Mesendoderm (in vitro differentiated cells): ENCODE results near the gene SCN9A.

Experiments used
- DNase-seq: peaks from one replicate; pipeline ENCODE4 v3.0.0; 2013
- H2AK5ac ChIP-seq: 2 replicates; pipeline ENCODE4 v1.6.1; 2013; ENCODE audit warnings: low read length, inconsistent platforms
- H2BK120ac ChIP-seq: 2 replicates; pipeline ENCODE4 v1.6.1; 2013; ENCODE audit warnings: low read depth, mild to moderate bottlenecking, low read length, moderate library complexity, mixed read lengths
- H2BK15ac ChIP-seq: replicated peaks from 2 replicates; pipeline ENCODE4 v1.6.1; 2013; ENCODE audit warnings: low read depth, mild to moderate bottlenecking, moderate library complexity
- H2BK5ac ChIP-seq: 2 replicates; pipeline ENCODE4 v1.6.1; 2013; ENCODE audit warnings: low read length, inconsistent platforms
- H3K18ac ChIP-seq: 2 replicates; pipeline ENCODE4 v1.6.1; 2013; ENCODE audit warnings: mild to moderate bottlenecking, low read length, mixed read lengths
- H3K23ac ChIP-seq: one replicate; pipeline ENCODE4 v1.6.1; 2013; ENCODE audit warnings: low read length
- H3K27ac ChIP-seq: 2 replicates; pipeline ENCODE4 v1.5.1; 2013; ENCODE audit warnings: low read depth, mild to moderate bottlenecking, inconsistent platforms, low read length, moderate library complexity
- H3K27me3 ChIP-seq: 2 replicates; pipeline ENCODE4 v1.6.1; 2013; ENCODE audit warnings: low read length, control low read depth, mild to moderate bottlenecking, inconsistent platforms; ENCODE audit not compliant: insufficient read depth, poor library complexity
- H3K36me3 ChIP-seq: 2 replicates; pipeline ENCODE4 v1.6.1; 2013; ENCODE audit warnings: low read length, inconsistent platforms; ENCODE audit not compliant: control insufficient read depth, insufficient read depth
- H3K4ac ChIP-seq: one replicate; pipeline ENCODE4 v1.6.1; 2013; ENCODE audit warnings: low read depth, mild to moderate bottlenecking, low read length, moderate library complexity
- H3K4me1 ChIP-seq: 2 replicates; pipeline ENCODE4 v1.6.1; 2013; ENCODE audit warnings: low read depth, low read length, inconsistent platforms; ENCODE audit not compliant: control insufficient read depth
- H3K4me2 ChIP-seq: 2 replicates; pipeline ENCODE4 v1.6.1; 2013; ENCODE audit warnings: low read length
- H3K4me3 ChIP-seq: 2 replicates; pipeline ENCODE4 v1.5.1; 2013; ENCODE audit warnings: mild to moderate bottlenecking, low read length
- H3K56ac ChIP-seq: one replicate; pipeline ENCODE4 v1.6.1; 2013; ENCODE audit warnings: low read length
- H3K79me1 ChIP-seq: 2 replicates; pipeline ENCODE4 v1.6.1; 2013; ENCODE audit warnings: low read length, inconsistent platforms
- H3K79me2 ChIP-seq: 2 replicates; pipeline ENCODE4 v1.6.1; 2013; ENCODE audit warnings: mild to moderate bottlenecking, low read length; ENCODE audit not compliant: control insufficient read depth, insufficient read depth
- H3K9ac ChIP-seq: 2 replicates; pipeline ENCODE4 v1.6.1; 2013; ENCODE audit warnings: low read length, inconsistent platforms
- H4K5ac ChIP-seq: one replicate; pipeline ENCODE4 v1.6.1; 2013; ENCODE audit warnings: low read length
- H4K8ac ChIP-seq: one replicate; pipeline ENCODE4 v1.6.1; 2013; ENCODE audit warnings: low read depth, mild to moderate bottlenecking, control low read depth, low read length, moderate library complexity
- WGBS: extraction: QIAGEN DNeasy Blood & Tissue Kit; methylation state at CpG from one replicate; pipeline ENCODE4 v1.1.7; 2013; ENCODE audit warnings: low lambda C conversion rate, missing lambda C conversion rate; ENCODE audit not compliant: insufficient coverage; ENCODE audit errors: extremely low coverage; 5-methylcytosine and 5-hydroxymethylcytosine counted together

SCN9A gene

GRCh38 chr2:166249318-166249717 lies 126.4 kb downstream of the SCN9A start:
- H3K4ac ChIP-seq, result no peak overlapping the region
- no peak overlapping the region for H3K18ac ChIP-seq
- H3K79me1 ChIP-seq, result no peaks in the 10 kb centered on the region
- no CpG with 5 or more reads among the region's 1 CpG for whole genome bisulfite sequencing
- H3K4me2 ChIP-seq, result no peak overlapping the region
- no peaks in the 10 kb centered on the region for H3K4me1 ChIP-seq
- no peak overlapping the region for H2BK120ac ChIP-seq
- no peak overlapping the region for H2BK5ac ChIP-seq
- DNase-seq, result no peak
- no peak overlapping the region for H3K9ac ChIP-seq
- no peak overlapping the region for H2AK5ac ChIP-seq
- H4K8ac ChIP-seq, result no peak overlapping the region
- no peak overlapping the region for H4K5ac ChIP-seq
- no peak overlapping the region for H2BK15ac ChIP-seq
- no peak overlapping the region for H3K4me3 ChIP-seq
- H3K79me2 ChIP-seq, result no peaks in the 10 kb centered on the region
- no peak overlapping the region for H3K23ac ChIP-seq
- no peaks in the 10 kb centered on the region for H3K27me3 ChIP-seq
- no peaks in the 10 kb centered on the region for H3K36me3 ChIP-seq
- H3K56ac ChIP-seq, result no peak overlapping the region
- no peak overlapping the region for H3K27ac ChIP-seq

- no peak overlapping the region for H3K23ac ChIP-seq
- no peak overlapping the region for H2BK15ac ChIP-seq
- H4K5ac ChIP-seq, result no peak overlapping the region
- WGBS, result no CpG with 5 or more reads among the region's 1 CpG
- H3K9ac ChIP-seq, result no peak overlapping the region
- H3K18ac ChIP-seq, result no peak overlapping the region
- no peak overlapping the region for H4K8ac ChIP-seq
- H3K56ac ChIP-seq, result no peak overlapping the region
- no peak overlapping the region for H2BK120ac ChIP-seq
- peaks cover 4% of the 10 kb centered on the region for H3K4me1 ChIP-seq
- no peak overlapping the region for H3K4me3 ChIP-seq
- no peak overlapping the region for H3K4me2 ChIP-seq
- H3K79me2 ChIP-seq, result no peaks in the 10 kb centered on the region
- H3K79me1 ChIP-seq, result no peaks in the 10 kb centered on the region
- no peak overlapping the region for H2AK5ac ChIP-seq
- no peaks in the 10 kb centered on the region for H3K27me3 ChIP-seq
- H3K36me3 ChIP-seq, result no peaks in the 10 kb centered on the region
- no peak overlapping the region for H2BK5ac ChIP-seq
- H3K27ac ChIP-seq, result no peak overlapping the region
- DNase-seq, result no peak
- H3K4ac ChIP-seq, result no peak overlapping the region
These were observed 128.8 kb downstream of the SCN9A start for GRCh38 chr2:166246901-166247300.

- H2BK120ac ChIP-seq, result no peak overlapping the region
These were observed 133.4 kb downstream of the SCN9A start for GRCh38 chr2:166242309-166242708.

GRCh38 chr2:166240387-166241313 lies 135.1 kb downstream of the SCN9A start:
- Histone ChIP-seq H3K4me3 (no peak overlapping the region), H3K23ac (no peak overlapping the region), H3K79me1 (no peaks in the 10 kb centered on the region), H3K18ac (no peak overlapping the region), H2BK15ac (no peak overlapping the region), H3K27ac (no peak overlapping the region), H2AK5ac (no peak overlapping the region), H3K36me3 (no peaks in the 10 kb centered on the region), H4K8ac (no peak overlapping the region), H3K56ac (no peak overlapping the region), H2BK5ac (no peak overlapping the region), H3K4me2 (no peak overlapping the region), H4K5ac (no peak overlapping the region), H2BK120ac (no peak overlapping the region), H3K79me2 (no peaks in the 10 kb centered on the region), H3K27me3 (no peaks in the 10 kb centered on the region), H3K9ac (no peak overlapping the region), H3K4me1 (peaks cover 4% of the 10 kb centered on the region), H3K4ac (no peak overlapping the region)
- peak; percentile 2 for DNase-seq
- WGBS, result no CpG with 5 or more reads among the region's 1 CpG

More at GRCh38 chr2:166242309-166242708, 133.4 kb downstream of the SCN9A start:
- Histone ChIP-seq H3K18ac (no peak overlapping the region), H3K27me3 (no peaks in the 10 kb centered on the region), H3K23ac (no peak overlapping the region), H2BK15ac (no peak overlapping the region), H2BK5ac (no peak overlapping the region), H3K79me2 (no peaks in the 10 kb centered on the region), H4K8ac (no peak overlapping the region), H3K4ac (no peak overlapping the region), H3K27ac (no peak overlapping the region), H2AK5ac (no peak overlapping the region), H4K5ac (no peak overlapping the region), H3K9ac (no peak overlapping the region), H3K4me3 (no peak overlapping the region), H3K4me1 (peaks cover 4% of the 10 kb centered on the region), H3K79me1 (no peaks in the 10 kb centered on the region), H3K56ac (no peak overlapping the region), H3K36me3 (no peaks in the 10 kb centered on the region), H3K4me2 (no peak overlapping the region)
- no peak for DNase-seq

- Histone ChIP-seq H3K27ac (no peak overlapping the region), H2AK5ac (no peak overlapping the region), H3K4me3 (no peak overlapping the region), H3K4me1 (peaks cover 4% of the 10 kb centered on the region), H3K4me2 (no peak overlapping the region), H3K23ac (no peak overlapping the region), H3K4ac (no peak overlapping the region), H3K36me3 (no peaks in the 10 kb centered on the region), H3K56ac (no peak overlapping the region), H2BK5ac (no peak overlapping the region), H3K9ac (no peak overlapping the region), H4K8ac (no peak overlapping the region), H3K79me1 (no peaks in the 10 kb centered on the region), H2BK120ac (no peak overlapping the region), H2BK15ac (no peak overlapping the region), H4K5ac (no peak overlapping the region), H3K79me2 (no peaks in the 10 kb centered on the region), H3K18ac (no peak overlapping the region), H3K27me3 (no peaks in the 10 kb centered on the region)
- peak; percentile 49 for DNase-seq
- WGBS, result no CpG with 5 or more reads among the region's 3 CpGs
These were observed 136.2 kb downstream of the SCN9A start for GRCh38 chr2:166239548-166239947.

GRCh38 chr2:166238176-166238575 lies 137.6 kb downstream of the SCN9A start:
- H3K23ac ChIP-seq, result no peak overlapping the region
- H2BK120ac ChIP-seq, result no peak overlapping the region
- H2BK5ac ChIP-seq, result no peak overlapping the region
- H3K18ac ChIP-seq, result no peak overlapping the region
- H4K8ac ChIP-seq, result no peak overlapping the region
- no peak overlapping the region for H3K4me2 ChIP-seq
- no peak overlapping the region for H3K9ac ChIP-seq
- H3K4ac ChIP-seq, result no peak overlapping the region
- no peak overlapping the region for H2BK15ac ChIP-seq
- H3K56ac ChIP-seq, result no peak overlapping the region
- no peak overlapping the region for H3K27ac ChIP-seq
- no peak overlapping the region for H4K5ac ChIP-seq
- H3K79me1 ChIP-seq, result no peaks in the 10 kb centered on the region
- DNase-seq, result no peak
- H2AK5ac ChIP-seq, result no peak overlapping the region
- H3K4me1 ChIP-seq, result no peaks in the 10 kb centered on the region
- H3K79me2 ChIP-seq, result no peaks in the 10 kb centered on the region
- no peak overlapping the region for H3K4me3 ChIP-seq
- no peaks in the 10 kb centered on the region for H3K27me3 ChIP-seq
- H3K36me3 ChIP-seq, result no peaks in the 10 kb centered on the region
